Natural killer cell (primary cell): Measurements from ENCODE around the gene ASH1L. TPM values are rescaled to one million over a fixed set of nuclear protein-coding genes. Genes with fewer than 3 reads are reported as not detected.

Experiments
- ATAC-seq, 3 donors: fragments of 150-1000 bp in 2 of 3; fragments of 200-7000 bp in 1 of 3; cut with Tn5 transposase; 1 replicate in 1 of 3; 2 replicates in 2 of 3; pipeline ENCODE4 v1.10.0; 2021; ENCODE audit warnings: mild to moderate bottlenecking in 2 of 3, moderate library complexity in 2 of 3
- DNase-seq, 2 donors: peaks; one replicate each; pipeline versions ENCODE4 v3.0.0 to v3.0.0-alpha.2; 2013 to 2021; ENCODE audit warnings: mixed read lengths in 1 of 2
- H3K27ac ChIP-seq: one replicate; pipeline ENCODE4 v1.5.1; 2013; ENCODE audit warnings: mild to moderate bottlenecking, low read length
- H3K27me3 ChIP-seq: one replicate; pipeline ENCODE4 v1.6.1; 2013; ENCODE audit warnings: low read length; ENCODE audit not compliant: control insufficient read depth, insufficient read depth
- H3K36me3 ChIP-seq: one replicate; pipeline ENCODE4 v1.6.1; 2013; ENCODE audit warnings: low read length; ENCODE audit not compliant: control insufficient read depth, insufficient read depth
- H3K4me1 ChIP-seq: one replicate; pipeline ENCODE4 v1.6.1; 2013; ENCODE audit warnings: low read length; ENCODE audit not compliant: control insufficient read depth, insufficient read depth
- H3K4me3 ChIP-seq: one replicate; pipeline ENCODE4 v1.5.1; 2013; ENCODE audit warnings: low read length
- H3K9me3 ChIP-seq: one replicate; pipeline ENCODE4 v1.6.1; 2013; ENCODE audit warnings: low read length; ENCODE audit not compliant: control insufficient read depth, insufficient read depth
- H3K27ac Mint-ChIP-seq, 2 donors: one replicate each; pipeline ENCODE4 v1.8.0; 2022; ENCODE audit warnings: mild to moderate bottlenecking in 2 of 2, mixed read lengths in 2 of 2, moderate library complexity in 1 of 2
- H3K27me3 Mint-ChIP-seq, 2 donors: one replicate each; pipeline ENCODE4 v1.8.0; 2022; ENCODE audit warnings: low read depth in 2 of 2, mixed read lengths in 2 of 2
- H3K36me3 Mint-ChIP-seq: one replicate; pipeline ENCODE4 v1.8.0; 2022; ENCODE audit warnings: mixed read lengths
- H3K4me1 Mint-ChIP-seq, 2 donors: one replicate each; pipeline ENCODE4 v1.8.0; 2022; ENCODE audit warnings: mixed read lengths in 2 of 2
- H3K4me3 Mint-ChIP-seq: one replicate; pipeline ENCODE4 v1.8.0; 2022; ENCODE audit warnings: mild to moderate bottlenecking, moderate library complexity, mixed read lengths
- H3K9me3 Mint-ChIP-seq, 2 donors: one replicate each; pipeline ENCODE4 v1.8.0; 2022; ENCODE audit warnings: mixed read lengths in 2 of 2
- CTCF ChIP-seq: fragments of 200-600 bp; IDR thresholded peaks from one replicate; pipeline ENCODE4 v1.8.0; 2022; ENCODE audit warnings: antibody characterized with exemption
- WGBS: methylation state at CpG from one replicate; pipeline ENCODE4 v1.1.7; 2013; ENCODE audit warnings: missing lambda C conversion rate; ENCODE audit not compliant: insufficient coverage; 5-methylcytosine and 5-hydroxymethylcytosine counted together
- intact Hi-C: fragments of 100-400 bp; cut with micrococcal nuclease; formaldehyde crosslinking; loops from one replicate; pipeline ENCODE4 v1.14.2; 2022
- total RNA-seq, 4 donors: library from RNA; stranded (reverse); fragments of 120-200 nt in 1 of 4; gene quantifications; one replicate each; pipeline versions ENCODE4 v1.2.3 to v1.2.4, GENCODE V29; 2013 to 2022

The ASH1L gene
- total RNA-seq, 3 donors from 2014 or later (not counting 1 experiment from before 2014, with no cell fraction given): 82.2 to 99.5 (median 91.9) TPM

- peak overlapping the region; percentile 74 for H3K4me3 Mint-ChIP-seq
- 57% methylated on average over 11 of the region's 11 CpGs for WGBS
- no peak overlapping the region for H3K27ac ChIP-seq
Observed at GRCh38 chr1:155320252-155320651, 242.4 kb downstream of the ASH1L start.

GRCh38 chr1:155319536-155319935 is 243.1 kb downstream of the ASH1L start:
- Mint-ChIP-seq H3K4me1 (peaks cover 14 to 34% of the 10 kb centered on the region in 2 donors), H3K27ac (no peak overlapping the region), H3K36me3 (no peaks in the 10 kb centered on the region), H3K27me3 (no peaks in the 10 kb centered on the region), H3K9me3 (no peaks in the 10 kb centered on the region), H3K4me3 (peak overlapping the region; percentile 74)
- peaks cover 7% of the 10 kb centered on the region for H3K36me3 ChIP-seq
- no peak overlapping the region for H3K4me3 ChIP-seq
- intact Hi-C loops: no loop called here
- H3K27me3 ChIP-seq: no peaks in the 10 kb centered on the region
- peaks cover 28% of the 10 kb centered on the region for H3K4me1 ChIP-seq
- WGBS: 95% methylated on average over 5 of the region's 5 CpGs
- no peaks in the 10 kb centered on the region for H3K9me3 ChIP-seq
- H3K27ac ChIP-seq: no peak overlapping the region
- no peak for DNase-seq
- no peak for ATAC-seq
- no peak for TF ChIP-seq CTCF

More at GRCh38 chr1:155320252-155320651, 242.4 kb downstream of the ASH1L start:
- Mint-ChIP-seq H3K9me3 (no peaks in the 10 kb centered on the region), H3K27ac (peak overlapping the region in 1 of 2 donors; percentile 57), H3K36me3 (no peaks in the 10 kb centered on the region), H3K4me1 (peaks cover 14 to 41% of the 10 kb centered on the region in 2 donors), H3K27me3 (no peaks in the 10 kb centered on the region)
- ATAC-seq: no peak
- H3K4me3 ChIP-seq: peak overlapping the region; percentile 14
- H3K36me3 ChIP-seq: peaks cover 2% of the 10 kb centered on the region
- no peaks in the 10 kb centered on the region for H3K9me3 ChIP-seq
- no peak for DNase-seq
- TF ChIP-seq CTCF: no peak
- intact Hi-C loops: loop anchor here (5.0 kb wide), 1 partner anchor 242 kb away; the partner anchor contains the start of gene ASH1L
- no peaks in the 10 kb centered on the region for H3K27me3 ChIP-seq
- peaks cover 35% of the 10 kb centered on the region for H3K4me1 ChIP-seq

- Histone ChIP-seq H3K9me3 (no peaks in the 10 kb centered on the region), H3K36me3 (peaks cover 12% of the 10 kb centered on the region), H3K27ac (no peak overlapping the region), H3K27me3 (no peaks in the 10 kb centered on the region), H3K4me3 (no peak overlapping the region), H3K4me1 (peaks cover 27% of the 10 kb centered on the region)
- DNase-seq (no peak), ATAC-seq (no peak)
- no peak for TF ChIP-seq CTCF
- H3K36me3 Mint-ChIP-seq: no peaks in the 10 kb centered on the region
- H3K4me1 Mint-ChIP-seq: peaks cover 14 to 29% of the 10 kb centered on the region in 2 donors
- no peaks in the 10 kb centered on the region for H3K9me3 Mint-ChIP-seq
- intact Hi-C loops: no loop called here
- no peaks in the 10 kb centered on the region for H3K27me3 Mint-ChIP-seq
- no peak overlapping the region for H3K4me3 Mint-ChIP-seq
- WGBS: 96% methylated on average over 9 of the region's 9 CpGs
- H3K27ac Mint-ChIP-seq: no peak overlapping the region
Observed at GRCh38 chr1:155318082-155318481, 244.5 kb downstream of the ASH1L start.

GRCh38 chr1:155316922-155317321 is 245.7 kb downstream of the ASH1L start:
- H3K27ac ChIP-seq: no peak overlapping the region
- 98% methylated on average over 3 of the region's 3 CpGs for WGBS
- Mint-ChIP-seq H3K9me3 (no peaks in the 10 kb centered on the region), H3K27me3 (no peaks in the 10 kb centered on the region), H3K4me3 (no peak overlapping the region), H3K36me3 (no peaks in the 10 kb centered on the region), H3K4me1 (peaks cover 14 to 34% of the 10 kb centered on the region in 2 donors), H3K27ac (no peak overlapping the region)
- H3K27me3 ChIP-seq: no peaks in the 10 kb centered on the region
- no peak for TF ChIP-seq CTCF
- H3K4me1 ChIP-seq: peaks cover 18% of the 10 kb centered on the region
- no peaks in the 10 kb centered on the region for H3K9me3 ChIP-seq
- intact Hi-C loops: no loop called here
- H3K36me3 ChIP-seq: peaks cover 14% of the 10 kb centered on the region
- no peak for ATAC-seq
- DNase-seq: no peak
- H3K4me3 ChIP-seq: no peak overlapping the region
